Measurements from ENCODE around the gene NRXN3. TPM values are rescaled to one million over a fixed set of nuclear protein-coding genes. Genes with fewer than 3 reads are reported as not detected.

The NRXN3 gene
- total and polyA plus RNA-seq, 8 donors: 0.29 to 41.1 (median 9.1) TPM

DNA sequence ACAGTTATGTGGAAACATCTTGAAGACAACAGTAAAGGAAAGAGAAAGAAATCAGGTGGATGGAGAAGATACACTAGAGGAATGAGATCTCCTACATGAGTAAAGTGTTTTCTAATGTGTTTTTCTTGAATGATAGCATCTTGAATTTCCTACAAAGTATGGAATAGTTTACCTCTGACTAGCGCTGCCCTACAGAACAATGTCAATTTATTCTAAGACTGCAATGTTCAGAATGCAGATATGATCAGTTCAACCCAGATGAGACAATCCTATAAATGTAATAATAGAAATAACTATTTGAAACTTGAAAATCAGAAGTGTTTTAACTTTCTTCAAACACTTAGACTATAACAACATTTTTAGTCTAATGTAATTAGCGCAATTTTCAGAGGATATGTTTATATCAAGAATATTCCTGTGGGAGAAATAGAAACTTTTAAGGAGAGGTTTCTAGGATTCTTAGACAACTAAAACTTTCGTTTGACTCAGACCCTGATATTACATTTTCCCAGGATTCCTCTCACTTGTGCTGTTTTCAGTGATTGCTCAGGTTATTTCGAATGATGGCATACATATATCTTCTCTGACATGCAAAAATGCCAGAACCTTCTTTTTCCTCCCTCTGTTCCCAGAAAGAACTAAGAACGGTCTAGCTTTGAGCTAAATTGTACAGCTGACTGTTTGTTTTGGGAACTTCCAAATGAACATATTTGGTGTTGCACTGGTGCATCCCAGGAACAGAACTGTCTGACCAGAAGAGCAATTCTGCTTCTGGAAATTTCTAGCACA, 1023.7 kb downstream of the NRXN3 start:
- Histone ChIP-seq H3K27ac (no peak overlapping the region), H3K36me3 (no peaks in the 10 kb centered on the region), H3K4me3 (no peak overlapping the region), H3K9me3 (no peaks in the 10 kb centered on the region), H3K4me1 (no peaks in the 10 kb centered on the region), H3K27me3 (no peaks in the 10 kb centered on the region)
- TF ChIP-seq EP300 (IDR thresholded peaks at IDR 0.05) (no peak), POLR2AphosphoS5 (IDR thresholded peaks at IDR 0.05) (no peak), POLR2A (IDR thresholded peaks at IDR 0.05) (no peak)
- TF ChIP-seq, protein P1, sequence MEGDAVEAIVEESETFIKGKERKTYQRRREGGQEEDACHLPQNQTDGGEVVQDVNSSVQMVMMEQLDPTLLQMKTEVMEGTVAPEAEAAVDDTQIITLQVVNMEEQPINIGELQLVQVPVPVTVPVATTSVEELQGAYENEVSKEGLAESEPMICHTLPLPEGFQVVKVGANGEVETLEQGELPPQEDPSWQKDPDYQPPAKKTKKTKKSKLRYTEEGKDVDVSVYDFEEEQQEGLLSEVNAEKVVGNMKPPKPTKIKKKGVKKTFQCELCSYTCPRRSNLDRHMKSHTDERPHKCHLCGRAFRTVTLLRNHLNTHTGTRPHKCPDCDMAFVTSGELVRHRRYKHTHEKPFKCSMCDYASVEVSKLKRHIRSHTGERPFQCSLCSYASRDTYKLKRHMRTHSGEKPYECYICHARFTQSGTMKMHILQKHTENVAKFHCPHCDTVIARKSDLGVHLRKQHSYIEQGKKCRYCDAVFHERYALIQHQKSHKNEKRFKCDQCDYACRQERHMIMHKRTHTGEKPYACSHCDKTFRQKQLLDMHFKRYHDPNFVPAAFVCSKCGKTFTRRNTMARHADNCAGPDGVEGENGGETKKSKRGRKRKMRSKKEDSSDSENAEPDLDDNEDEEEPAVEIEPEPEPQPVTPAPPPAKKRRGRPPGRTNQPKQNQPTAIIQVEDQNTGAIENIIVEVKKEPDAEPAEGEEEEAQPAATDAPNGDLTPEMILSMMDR (IDR thresholded peaks at IDR 0.05): no peak
- intact Hi-C loops (cut with DNase I; ENCODE audit: low total_unique reads): no loop called here
- no peak for DNase-seq
- 76 to 84% (median 78%) methylated on average over 5 of the region's 5 CpGs for WGBS, 5 donors

DNA sequence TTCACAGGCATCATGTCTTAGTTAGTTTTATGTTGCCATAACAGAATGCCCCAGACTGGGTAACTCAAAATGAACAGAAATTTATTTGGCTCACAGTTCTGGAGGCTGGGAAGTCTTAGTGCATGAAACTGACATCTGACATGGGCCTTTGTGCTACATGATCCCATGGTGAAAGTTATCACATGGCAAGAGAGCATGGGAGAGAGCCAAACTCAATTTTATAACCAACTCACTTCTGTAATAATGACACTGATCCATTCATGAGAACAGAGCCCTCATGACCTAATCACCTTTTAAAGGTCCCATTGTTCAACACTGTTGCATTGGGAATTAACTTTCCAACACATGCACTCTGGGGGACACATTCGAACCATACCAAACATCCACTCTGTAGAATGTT, 1026.0 kb downstream of the NRXN3 start:
- TF ChIP-seq POLR2AphosphoS5 (IDR thresholded peaks at IDR 0.05) (no peak), EP300 (IDR thresholded peaks at IDR 0.05) (no peak)
- no peak for DNase-seq
- no peaks in the 10 kb centered on the region for H3K36me3 ChIP-seq
- no peaks in the 10 kb centered on the region for H3K27me3 ChIP-seq
- H3K27ac ChIP-seq: no peak overlapping the region
- H3K4me1 ChIP-seq: peaks cover 0 to under 1% (median 0%) of the 10 kb centered on the region in 4 donors
- WGBS, 5 donors: 85 to 92% (median 85%) methylated on average over 1 of the region's 1 CpG
- H3K4me3 ChIP-seq: no peak overlapping the region
- H3K9me3 ChIP-seq: no peaks in the 10 kb centered on the region
- intact Hi-C loops (cut with DNase I; ENCODE audit: low total_unique reads): no loop called here

DNA sequence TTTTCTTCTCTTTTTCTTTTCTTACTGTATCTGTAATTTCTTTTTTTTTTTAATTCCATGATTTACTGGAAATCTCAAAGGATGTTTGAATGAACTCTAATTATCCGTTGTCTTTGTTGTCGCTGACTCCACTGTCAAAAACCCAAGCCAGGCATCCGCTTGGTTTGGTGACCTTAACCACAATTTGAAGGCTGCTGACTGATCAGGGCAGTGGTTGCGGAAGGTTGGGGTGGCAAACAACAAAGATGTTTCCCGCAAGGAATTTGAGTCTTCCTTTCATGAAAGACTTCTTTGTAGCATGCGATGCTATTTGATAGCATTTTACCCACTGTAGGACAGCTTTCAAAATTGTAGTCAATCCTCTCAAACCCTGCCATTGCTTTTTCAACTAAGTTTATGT, 1027.3 kb downstream of the NRXN3 start:
- no peak for DNase-seq
- H3K27ac ChIP-seq: no peak overlapping the region
- H3K4me1 ChIP-seq: peaks cover 0 to 10% (median 0%) of the 10 kb centered on the region in 4 donors
- intact Hi-C loops (cut with DNase I; ENCODE audit: low total_unique reads): no loop called here
- 88 to 95% (median 93%) methylated on average over 6 of the region's 6 CpGs for whole genome bisulfite sequencing, 5 donors
- TF ChIP-seq, protein P1 (IDR thresholded peaks at IDR 0.05): no peak
- TF ChIP-seq POLR2AphosphoS5 (IDR thresholded peaks at IDR 0.05) (no peak), POLR2A (IDR thresholded peaks at IDR 0.05) (no peak), EP300 (IDR thresholded peaks at IDR 0.05) (no peak)
- H3K27me3 ChIP-seq: no peaks in the 10 kb centered on the region
- H3K9me3 ChIP-seq: no peaks in the 10 kb centered on the region
- no peaks in the 10 kb centered on the region for H3K36me3 ChIP-seq
- H3K4me3 ChIP-seq: no peak overlapping the region

DNA sequence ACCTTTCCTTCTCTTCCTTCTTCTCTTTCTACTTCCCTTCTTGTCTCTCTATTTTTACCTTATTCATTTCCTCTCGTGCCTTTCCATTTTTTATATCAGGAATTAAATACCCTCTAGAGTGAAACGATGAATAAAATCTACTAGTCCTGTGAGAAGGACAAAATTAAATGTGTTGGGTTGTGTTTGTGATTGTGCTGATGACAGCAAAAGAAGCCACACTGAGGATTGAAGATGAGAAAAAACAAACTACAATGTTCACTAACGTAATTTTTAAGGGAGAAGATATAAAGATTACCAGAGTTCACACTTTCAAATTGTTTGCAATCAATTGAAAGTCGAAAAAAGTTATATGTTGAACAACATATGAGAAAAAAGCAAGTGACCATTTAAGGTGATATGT, 1029.0 kb downstream of the NRXN3 start:
- no peaks in the 10 kb centered on the region for H3K27me3 ChIP-seq
- H3K36me3 ChIP-seq: no peaks in the 10 kb centered on the region
- intact Hi-C loops (cut with DNase I; ENCODE audit: low total_unique reads): no loop called here
- 80 to 92% (median 89%) methylated on average over 4 of the region's 4 CpGs for WGBS, 5 donors
- H3K27ac ChIP-seq: no peak overlapping the region
- H3K4me1 ChIP-seq: peaks cover 0 to 10% (median 0%) of the 10 kb centered on the region in 4 donors
- no peak overlapping the region for H3K4me3 ChIP-seq
- no peak for DNase-seq
- TF ChIP-seq, protein P1 (IDR thresholded peaks at IDR 0.05): no peak
- TF ChIP-seq POLR2A (IDR thresholded peaks at IDR 0.05) (no peak), EP300 (IDR thresholded peaks at IDR 0.05) (no peak), POLR2AphosphoS5 (IDR thresholded peaks at IDR 0.05) (no peak)
- no peaks in the 10 kb centered on the region for H3K9me3 ChIP-seq

Data from stomach (tissue), 9 donors.